Dermis microvascular lymphatic vessel endothelial cell (primary cell): Measurements from ENCODE around the gene EIF6. TPM values are rescaled to one million over a fixed set of nuclear protein-coding genes. Genes with fewer than 3 reads are reported as not detected.
"Not testable (repeated sequence)": the region's sequence is repeated elsewhere in the genome, so short reads cannot be mapped to it uniquely, and the experiment has no call there.

Experiments
- DNase-seq, 2 donors: peaks; one replicate each; pipeline versions ENCODE4 v3.0.0 to v3.0.0-alpha.2; 2010; ENCODE audit warnings: low read depth in 2 of 2
- total RNA-seq: library from RNA; depleted of rRNA; stranded (reverse); fragments of >200 nt; gene quantifications from 2 replicates; pipeline ENCODE4 v1.2.1, GENCODE V29; 2014

The EIF6 gene
- total RNA-seq, 1 donor from 2014 or later, result 173 TPM

DNA sequence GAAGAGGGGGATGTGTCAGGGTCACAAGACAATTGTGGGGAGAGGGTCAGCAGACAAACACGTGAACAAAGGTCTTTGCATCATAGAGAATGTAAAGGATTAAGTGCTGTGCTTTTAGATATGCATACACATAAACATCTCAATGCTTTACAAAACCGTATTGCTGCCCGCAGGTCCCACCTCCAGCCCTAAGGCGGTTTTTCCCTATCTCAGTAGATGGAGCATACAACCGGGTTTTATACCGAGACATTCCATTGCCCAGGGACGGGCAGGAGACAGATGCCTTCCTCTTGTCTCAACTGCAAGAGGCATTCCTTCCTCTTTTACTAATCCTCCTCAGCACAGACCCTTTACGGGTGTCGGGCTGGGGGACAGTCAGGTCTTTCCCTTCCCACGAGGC is 22.3 kb downstream of the EIF6 start:
- not testable (repeated sequence) for DNase-seq

DNA sequence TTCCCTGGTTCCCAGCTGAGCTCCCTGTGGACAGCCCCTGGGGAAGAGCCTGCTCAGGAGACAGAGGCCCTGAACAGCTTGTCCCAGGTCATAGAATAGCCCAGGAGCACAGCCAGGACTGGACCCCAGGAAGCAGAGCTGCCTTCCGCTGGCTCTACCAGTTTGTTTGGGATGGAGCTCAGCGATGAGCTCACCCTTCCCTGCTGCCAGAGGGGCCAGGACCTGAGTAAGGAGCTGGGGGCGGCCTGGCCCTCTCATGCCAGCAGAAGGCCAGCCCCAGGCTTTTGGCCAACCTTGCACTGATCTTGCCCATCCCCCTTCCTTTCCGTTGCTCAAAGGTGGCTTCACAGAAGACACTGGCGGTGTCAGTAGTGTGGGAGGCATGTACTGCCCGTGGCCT is 24.1 kb downstream of the EIF6 start:
- no peak for DNase-seq

DNA sequence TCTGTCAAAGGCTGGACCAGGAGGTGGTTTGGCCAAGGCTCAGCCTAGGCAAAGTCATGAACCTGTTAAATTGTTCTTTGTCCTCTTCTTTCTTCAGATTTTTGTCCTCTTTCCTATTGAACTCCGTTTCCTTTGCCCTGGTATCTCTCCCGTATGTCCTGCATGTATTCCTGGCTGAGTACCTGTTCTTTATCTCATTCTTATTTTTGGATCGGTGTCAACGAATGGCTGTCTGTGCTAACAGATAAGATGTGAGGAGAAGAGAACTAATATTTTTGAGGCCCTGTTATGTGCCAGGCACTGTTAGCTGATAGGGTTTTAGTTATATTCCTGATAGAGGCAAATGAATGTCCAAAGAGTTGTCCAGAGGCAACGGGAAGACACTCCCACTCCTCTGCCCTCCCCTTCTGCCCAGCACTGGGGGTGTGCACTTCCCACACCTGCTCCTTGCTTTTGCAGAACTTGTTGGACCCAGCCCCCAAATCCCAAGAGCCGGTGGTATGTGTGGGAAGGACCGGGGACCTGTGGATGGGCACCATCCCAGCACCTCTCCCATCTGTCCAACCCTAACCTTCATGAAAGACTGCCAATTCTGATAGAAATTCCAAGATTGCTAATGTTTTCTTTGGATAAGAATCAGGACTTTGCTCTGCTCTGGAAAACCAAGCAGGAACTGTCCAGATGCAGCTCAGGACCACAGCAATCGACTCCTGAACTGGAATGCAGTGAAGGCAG is 27.2 kb downstream of the EIF6 start:
- DNase-seq, result peak in 1 of 2 donors; percentile 42

DNA sequence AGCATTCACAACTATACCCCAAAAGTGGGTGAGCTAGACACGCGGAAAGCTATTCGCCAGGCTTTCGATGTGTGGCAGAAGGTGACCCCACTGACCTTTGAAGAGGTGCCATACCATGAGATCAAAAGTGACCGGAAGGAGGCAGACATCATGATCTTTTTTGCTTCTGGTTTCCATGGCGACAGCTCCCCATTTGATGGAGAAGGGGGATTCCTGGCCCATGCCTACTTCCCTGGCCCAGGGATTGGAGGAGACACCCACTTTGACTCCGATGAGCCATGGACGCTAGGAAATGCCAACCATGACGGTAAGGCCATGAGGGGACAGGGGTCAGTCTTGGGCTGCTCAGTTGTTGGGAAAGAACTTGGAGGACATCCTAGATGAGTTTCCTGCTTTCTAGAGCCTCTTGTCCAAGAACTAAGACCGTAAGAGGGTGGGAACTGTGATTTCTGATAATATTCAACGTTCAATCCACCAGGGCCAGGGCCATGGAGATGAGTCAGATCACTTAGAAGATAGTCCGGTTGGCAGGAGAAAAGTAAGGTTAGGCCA is 30.0 kb downstream of the EIF6 start:
- DNase-seq, result no peak

DNA sequence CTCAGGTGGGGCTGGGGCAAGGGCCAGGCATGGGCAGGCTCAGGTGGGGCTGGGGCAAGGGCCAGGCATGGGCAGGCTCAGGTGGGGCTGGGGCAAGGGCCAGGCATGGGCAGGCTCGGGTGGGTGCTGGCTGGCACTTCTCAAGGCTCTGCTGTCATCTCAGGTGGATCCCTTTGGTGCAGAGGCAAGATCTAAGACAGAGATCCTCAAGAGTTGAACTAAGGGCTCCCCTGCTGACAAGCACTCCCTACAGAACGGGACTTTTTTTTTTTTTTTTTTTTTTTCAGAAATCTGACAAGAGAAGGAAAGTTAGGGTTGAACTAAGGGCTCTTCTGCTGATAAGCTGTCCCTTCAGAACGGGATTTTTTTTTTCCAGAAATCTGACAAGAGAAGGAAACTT is 31.6 kb downstream of the EIF6 start:
- DNase-seq, result no peak

DNA sequence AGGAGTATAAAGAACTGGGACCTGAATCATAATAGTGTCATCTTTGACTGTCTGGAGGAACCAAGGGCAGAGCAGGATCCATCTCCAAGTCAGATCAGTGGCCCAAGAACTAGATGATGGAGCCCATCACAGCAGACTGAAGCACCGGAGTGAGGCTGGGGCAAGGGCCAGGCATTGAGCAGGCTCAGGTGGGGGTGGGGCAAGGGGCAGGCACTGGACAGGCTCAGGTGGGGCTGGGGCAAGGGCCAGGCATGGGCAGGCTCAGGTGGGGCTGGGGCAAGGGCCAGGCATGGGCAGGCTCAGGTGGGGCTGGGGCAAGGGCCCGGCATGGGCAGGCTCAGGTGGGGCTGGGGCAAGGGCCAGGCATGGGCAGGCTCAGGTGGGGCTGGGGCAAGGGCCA is 32.0 kb downstream of the EIF6 start:
- not testable (repeated sequence) for DNase-seq

DNA sequence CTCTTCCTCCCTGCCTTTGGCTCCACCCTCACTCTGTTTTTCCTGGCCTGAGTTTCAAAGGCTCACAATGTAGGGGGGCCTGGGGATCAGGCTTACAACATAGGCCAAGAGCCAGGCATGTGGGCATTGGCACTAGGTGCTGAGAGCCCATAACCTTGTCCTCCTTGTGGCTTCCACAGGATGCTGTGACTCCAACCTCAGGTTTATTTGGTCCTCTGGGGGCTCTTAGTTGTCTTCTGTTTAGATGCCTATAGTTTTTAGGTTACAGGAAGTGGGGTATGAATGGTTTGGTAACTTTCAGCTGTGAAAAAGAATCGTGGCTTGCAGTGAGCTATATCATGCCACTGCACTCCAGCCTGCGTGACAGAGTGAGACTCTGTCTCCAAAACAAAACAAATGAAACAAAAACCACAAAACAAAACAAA is 32.5 kb downstream of the EIF6 start:
- no peak for DNase-seq

DNA sequence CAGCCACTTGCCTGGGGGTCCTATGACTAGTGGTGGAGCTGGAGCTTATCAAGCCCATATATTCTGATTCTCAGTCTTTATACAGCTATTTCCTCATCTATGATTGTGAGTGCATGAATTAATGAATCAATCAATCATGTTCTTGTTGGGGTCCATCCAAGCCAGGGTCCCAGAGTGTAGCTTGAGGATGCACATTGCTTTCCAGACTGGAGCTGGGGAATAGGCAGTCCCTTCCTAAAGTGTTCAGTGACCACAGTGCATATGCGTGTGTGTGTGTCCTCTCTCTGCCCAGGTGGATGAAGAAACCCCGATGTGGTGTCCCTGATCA is 33.0 kb downstream of the EIF6 start:
- no peak for DNase-seq

DNA sequence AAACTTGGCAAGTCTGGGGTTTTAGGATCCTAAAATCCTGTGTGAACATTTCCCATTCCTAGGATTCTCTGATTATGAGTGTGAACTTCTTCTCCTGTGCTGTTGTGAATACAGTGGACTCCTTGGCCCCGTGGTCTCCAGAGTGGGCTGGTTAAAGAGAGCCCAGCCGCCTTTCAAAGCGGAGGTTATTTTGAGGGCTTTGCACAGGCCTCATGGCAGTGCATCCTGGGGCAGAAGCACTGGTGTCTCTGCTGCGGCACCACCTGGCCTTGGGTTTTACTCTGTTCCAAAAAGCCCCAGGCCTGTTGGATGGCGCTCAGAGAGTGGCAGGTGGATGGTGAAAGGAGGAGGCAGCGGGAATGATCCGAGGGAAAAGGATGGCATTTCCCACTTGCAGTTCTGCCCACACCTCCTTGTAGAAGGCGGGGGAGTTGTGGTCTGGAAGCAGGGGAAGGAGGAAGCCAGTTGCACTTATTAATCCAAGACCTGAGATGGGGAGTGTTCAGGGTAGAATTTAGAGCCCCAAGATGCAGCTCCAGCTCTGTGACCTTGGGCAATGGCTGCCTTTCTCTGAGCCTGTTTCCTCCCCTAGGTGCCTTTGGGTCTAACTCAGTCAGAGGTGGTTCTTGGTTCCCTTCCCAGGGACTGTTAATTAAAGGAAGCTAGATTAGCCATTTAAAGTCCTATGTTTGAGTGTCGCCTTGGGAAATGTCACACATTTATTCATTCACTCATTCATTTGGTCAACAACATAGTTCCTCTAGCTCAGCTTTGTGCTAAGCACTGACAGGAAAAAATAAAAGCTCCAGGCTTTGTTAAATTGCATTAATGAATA is 35.7 kb downstream of the EIF6 start:
- no peak for DNase-seq

DNA sequence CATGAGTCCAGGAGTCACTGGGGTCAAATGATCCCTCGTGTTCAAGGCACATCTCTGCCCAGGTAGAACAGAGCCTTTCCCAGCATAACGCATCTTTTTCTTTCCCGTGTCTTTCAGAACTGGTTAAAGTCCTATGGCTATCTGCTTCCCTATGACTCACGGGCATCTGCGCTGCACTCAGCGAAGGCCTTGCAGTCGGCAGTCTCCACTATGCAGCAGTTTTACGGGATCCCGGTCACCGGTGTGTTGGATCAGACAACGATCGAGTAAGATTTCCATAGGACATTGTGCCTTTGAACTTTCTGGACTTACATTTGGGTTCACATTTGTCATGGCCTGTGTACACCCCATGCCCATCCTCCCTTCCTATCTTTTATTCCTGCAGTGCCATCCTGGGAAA is 37.8 kb downstream of the EIF6 start:
- DNase-seq, result no peak

DNA sequence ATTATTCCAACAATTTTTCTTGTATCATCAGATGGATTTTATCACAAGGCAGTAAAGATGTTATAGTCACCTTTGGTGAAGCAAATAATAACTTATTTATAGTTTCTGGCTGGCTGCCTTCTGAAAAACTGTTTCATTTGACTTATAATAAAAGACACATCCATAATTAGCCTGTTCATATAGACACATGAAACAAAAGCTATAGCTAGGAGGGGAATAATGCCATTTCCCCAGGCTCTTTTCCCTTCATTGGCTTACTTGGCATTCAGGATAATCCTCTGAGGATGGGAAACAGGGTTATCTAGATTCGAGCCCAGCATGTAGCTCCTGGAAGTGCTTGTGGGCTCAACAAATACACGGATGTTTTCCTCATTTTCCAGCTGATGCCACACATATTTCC is 40.6 kb downstream of the EIF6 start:
- no peak for DNase-seq

DNA sequence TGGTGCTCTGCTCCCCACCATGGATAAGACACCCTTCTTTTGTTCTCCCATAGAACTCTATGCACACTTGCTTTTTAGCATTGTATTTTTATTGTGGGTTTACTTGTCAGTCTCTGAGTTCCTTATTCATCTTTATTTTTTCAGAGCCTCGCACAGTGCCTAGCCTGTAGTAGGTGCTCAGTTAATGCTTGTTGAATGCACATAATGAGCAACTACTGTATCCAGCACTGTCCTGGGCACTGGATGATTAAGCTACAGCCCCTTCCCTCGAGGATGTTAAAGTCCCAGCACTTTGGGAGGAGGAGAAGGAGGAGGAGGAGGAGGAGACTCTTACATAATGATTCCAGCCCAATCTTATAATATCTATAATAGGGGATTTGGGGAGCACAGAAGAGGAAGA is 41.3 kb downstream of the EIF6 start:
- DNase-seq, result no peak

DNA sequence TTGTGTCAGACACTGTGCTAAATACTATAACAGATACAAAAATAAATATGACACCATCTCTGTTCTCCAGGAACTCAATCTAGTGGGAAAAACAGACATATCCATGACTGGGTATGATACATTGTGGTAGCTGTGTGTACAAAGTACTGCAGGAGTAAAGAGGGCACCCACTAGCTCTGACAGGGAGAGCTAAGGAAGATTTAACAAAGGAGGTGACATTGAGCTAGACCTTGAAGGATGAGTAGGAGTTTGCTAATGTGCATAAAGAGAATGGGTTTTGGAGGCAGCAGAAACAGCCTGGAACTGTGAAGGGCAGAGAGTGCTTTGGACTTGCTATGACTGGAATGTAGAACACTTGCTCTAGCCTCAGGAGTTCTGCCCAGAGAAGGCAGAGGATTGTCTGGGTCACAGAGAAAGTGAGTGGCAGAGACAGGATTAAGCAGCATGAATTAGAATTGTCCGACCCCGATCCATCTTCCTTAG is 43.7 kb downstream of the EIF6 start:
- DNase-seq, result no peak

DNA sequence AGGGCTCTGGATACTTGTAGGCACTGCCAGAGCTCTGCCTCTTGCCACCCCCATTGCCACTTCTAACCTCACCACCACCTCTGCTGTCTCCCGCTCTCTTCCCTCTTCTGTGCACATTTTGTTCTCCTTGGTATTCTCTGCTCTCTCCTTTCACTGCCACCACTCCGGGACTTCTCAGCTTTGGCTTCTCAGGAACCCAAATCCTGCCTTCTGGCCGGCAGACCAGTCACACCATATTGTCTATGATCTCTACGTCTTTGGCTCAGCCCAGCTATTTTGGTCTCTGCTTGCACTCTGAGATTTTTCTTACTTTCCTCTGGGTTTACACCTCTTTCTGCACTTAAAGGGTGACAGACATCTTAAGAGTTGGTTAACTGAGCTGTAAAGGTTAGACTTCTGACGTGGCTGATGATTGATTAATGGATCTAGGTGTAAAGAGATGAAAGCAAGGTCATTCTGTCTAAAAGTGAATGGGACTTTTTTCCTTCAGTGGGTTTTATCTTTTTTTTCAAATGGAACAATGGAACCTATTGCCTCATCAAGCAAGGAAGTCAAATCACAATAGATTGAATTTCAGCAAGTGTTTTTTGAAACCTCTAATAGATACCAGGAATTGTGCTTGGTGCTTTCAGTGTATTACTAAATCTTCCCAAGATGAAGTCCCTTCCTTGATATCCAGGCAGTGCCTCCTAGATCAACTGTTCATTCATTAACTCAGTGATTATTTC is 44.3 kb downstream of the EIF6 start:
- peak in 1 of 2 donors; percentile 12 for DNase-seq

DNA sequence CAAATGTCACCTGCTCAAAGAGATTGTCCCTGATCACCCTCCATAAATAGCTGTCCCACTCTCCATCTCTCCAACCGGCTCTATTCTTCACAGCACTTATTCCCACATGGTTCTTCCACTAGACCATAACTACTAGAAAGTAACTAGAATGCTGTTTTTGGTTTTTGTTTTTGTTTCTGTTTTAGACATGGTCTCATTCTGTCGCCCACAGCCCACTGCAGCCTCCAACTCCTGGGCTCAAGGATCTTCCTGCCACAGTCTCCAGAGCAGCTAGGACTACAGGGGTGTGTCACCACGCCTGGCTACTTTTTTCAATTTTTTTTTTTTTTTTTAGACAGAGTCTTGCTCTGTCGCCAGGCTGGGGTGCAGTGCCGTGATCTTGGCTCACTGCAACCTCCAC is 45.8 kb downstream of the EIF6 start:
- DNase-seq, result no peak

DNA sequence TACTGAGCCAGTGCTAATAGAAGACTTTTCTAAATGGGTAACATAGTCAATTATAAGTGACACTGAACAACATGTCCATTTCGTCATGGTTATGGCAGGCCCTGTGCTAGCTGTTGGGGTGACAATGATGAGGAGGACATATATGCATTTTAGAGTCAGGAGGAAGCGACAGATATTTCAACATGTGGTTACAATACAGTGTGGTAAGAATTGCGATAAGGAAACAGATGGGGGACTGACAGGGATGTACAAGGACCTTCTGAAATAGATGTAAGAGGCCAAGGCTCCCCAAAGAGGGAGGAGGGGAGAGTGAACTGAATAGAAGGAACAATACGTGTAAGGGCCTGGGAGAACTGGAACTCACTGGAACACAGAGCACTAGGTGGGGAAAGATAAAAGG is 46.4 kb downstream of the EIF6 start:
- no peak for DNase-seq

DNA sequence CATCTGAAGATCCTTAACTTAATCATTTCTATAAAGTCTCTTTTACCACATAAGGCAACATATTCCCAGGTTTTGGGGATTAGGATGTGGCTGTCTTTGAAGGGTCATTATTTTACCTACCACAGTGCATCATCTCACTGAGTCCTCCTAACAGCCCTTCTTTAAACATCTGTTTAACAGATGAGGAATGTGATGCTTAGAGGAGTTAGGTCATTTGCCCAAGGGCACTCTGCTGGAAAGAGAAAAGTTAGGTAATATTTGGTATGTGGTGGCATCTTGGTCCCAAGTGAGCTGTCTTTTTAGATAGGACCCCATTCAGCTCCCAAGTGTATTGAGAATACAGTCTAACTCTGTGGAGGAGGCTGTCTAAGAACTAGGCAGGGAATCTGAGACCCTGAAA is 47.1 kb downstream of the EIF6 start:
- DNase-seq, result no peak

DNA sequence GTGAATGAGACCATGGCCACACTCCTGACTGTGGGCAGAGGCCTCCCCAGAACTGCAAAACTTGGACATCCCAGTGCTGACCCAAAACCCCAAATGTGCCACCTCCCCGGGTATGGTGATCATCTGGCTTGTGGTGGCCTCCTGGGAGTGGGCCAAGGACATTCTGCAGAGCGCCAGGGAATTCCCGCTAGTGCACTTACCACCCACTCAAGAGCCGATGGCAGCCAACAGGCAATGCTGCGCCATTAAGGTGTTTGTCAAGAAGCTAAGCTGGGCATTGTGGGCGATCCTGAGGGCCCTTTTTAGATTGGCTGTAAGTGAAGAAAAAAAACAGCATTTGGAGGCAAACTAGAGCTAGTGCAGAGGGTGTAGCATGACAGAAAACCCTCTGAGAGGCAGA is 48.7 kb downstream of the EIF6 start:
- no peak for DNase-seq

DNA sequence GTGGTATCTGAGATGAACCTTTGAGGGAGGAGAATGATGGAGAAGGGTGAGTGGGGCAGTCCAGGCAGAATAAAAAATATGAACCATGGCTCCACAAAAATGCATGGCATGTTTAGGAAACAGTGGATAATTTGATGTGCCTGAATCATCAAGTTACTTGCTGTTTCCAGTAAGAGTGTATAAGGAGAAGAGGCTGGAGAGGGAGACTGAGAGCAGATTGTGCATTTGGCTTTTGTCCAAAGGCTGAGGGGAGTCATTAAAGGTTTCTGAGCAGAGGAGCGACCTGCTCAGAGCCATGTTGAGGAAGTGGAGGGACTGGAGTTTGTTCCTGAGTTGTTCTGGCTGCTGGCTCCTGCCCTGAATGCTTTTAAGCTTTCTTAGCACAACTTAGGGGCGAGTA is 52.0 kb downstream of the EIF6 start:
- DNase-seq, result peak in 1 of 2 donors; percentile 23
